GM21423 (cell line): ENCODE measurements around the gene GRIP2.

Experiments used
- ATAC-seq: cut with Tn5 transposase; IDR thresholded peaks from one replicate; pipeline ENCODE4 v1.9.1; 2021; ENCODE audit warnings: mild to moderate bottlenecking, moderate library complexity; ENCODE audit not compliant: unreplicated experiment

The GRIP2 gene

GRCh38 chr3:14456794-14457193 lies 83.3 kb downstream of the GRIP2 start:
- ATAC-seq = no peak

GRCh38 chr3:14455571-14456317 lies 84.4 kb downstream of the GRIP2 start:
- no peak for ATAC-seq

GRCh38 chr3:14454639-14455310 lies 85.4 kb downstream of the GRIP2 start:
- ATAC-seq = no peak

- peak; percentile 37 for ATAC-seq
Observed at GRCh38 chr3:14453876-14454638, 86.1 kb downstream of the GRIP2 start.

- no peak for ATAC-seq
Observed at GRCh38 chr3:14452740-14453710, 87.1 kb downstream of the GRIP2 start.

- ATAC-seq = no peak
Observed at GRCh38 chr3:14451844-14452739, 88.0 kb downstream of the GRIP2 start.

- ATAC-seq = no peak
Observed at GRCh38 chr3:14450922-14451606, 89.1 kb downstream of the GRIP2 start.

- ATAC-seq = no peak
Observed at GRCh38 chr3:14450506-14450905, 89.6 kb downstream of the GRIP2 start.

- no peak for ATAC-seq
Observed at GRCh38 chr3:14448756-14449727, 91.1 kb downstream of the GRIP2 start.

- no peak for ATAC-seq
Observed at GRCh38 chr3:14448063-14448462, 92.1 kb downstream of the GRIP2 start.

- no peak for ATAC-seq
Observed at GRCh38 chr3:14446988-14447570, 93.1 kb downstream of the GRIP2 start.

GRCh38 chr3:14445773-14446172 lies 94.4 kb downstream of the GRIP2 start:
- no peak for ATAC-seq

GRCh38 chr3:14444380-14444779 lies 95.8 kb downstream of the GRIP2 start:
- ATAC-seq = no peak

GRCh38 chr3:14441920-14442300 lies 98.2 kb downstream of the GRIP2 start:
- no peak for ATAC-seq

- ATAC-seq = no peak
Observed at GRCh38 chr3:14441240-14441919, 98.8 kb downstream of the GRIP2 start.

- no peak for ATAC-seq
Observed at GRCh38 chr3:14440531-14441239, 99.5 kb downstream of the GRIP2 start.
